Activated naive CD4-positive, alpha-beta T cell treated with Interleukin-2 at 50 U/mL for 16 hours (primary cell): Measurements from ENCODE around the gene EVI5.

Experiments
- DNase-seq: peaks from one replicate; pipeline ENCODE4 v3.0.0-alpha.2; 2020

Gene EVI5

DNA sequence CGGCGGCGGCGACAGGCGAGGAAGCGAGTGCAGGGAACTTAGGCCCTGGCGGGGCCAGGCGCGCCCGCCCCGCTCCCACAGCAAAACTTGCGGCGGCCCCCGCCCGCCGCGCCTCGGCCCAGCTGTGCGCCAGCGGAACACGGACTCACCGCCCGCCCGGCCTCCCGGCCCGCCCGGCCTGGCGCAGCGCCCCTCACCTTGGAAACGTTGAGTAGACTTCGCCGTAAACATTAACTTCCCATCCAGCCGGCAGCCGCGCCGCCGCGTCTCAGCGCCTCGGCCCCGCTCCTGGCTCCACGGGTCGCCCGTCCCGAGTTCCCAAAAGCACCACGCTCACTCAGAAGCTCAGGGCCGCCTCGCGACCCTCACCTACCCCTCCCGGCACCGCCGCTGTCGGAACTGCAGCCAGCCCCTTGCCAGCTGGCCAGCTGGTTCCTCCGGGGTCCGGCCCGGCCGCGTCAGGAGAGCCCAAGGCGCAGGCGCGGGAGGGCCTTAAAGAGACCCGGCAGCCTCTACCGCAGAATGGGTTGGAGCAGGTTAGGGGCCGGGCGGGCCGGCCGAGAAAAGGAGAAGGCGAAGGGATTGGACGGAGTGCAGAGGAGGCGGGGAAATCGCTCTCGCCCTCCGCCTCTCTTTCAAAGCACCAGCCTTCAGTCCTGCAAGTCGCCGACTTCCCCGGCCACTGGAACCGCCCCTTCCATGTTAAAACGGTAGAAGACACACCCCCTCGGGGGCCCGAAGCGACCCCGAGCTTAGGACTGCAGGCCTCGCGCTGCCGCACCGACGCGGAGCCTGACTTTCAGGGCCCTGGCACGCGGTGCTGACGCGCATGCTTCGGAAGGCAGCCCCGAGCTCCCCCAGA, at the start of gene EVI5:
Gene EVI5 (minus strand): TSS at position 470 of the 862 bp plus-strand sequence. CDS start 48,562 bp downstream, outside the sequence.
- DNase-seq: peak; percentile 67

DNA sequence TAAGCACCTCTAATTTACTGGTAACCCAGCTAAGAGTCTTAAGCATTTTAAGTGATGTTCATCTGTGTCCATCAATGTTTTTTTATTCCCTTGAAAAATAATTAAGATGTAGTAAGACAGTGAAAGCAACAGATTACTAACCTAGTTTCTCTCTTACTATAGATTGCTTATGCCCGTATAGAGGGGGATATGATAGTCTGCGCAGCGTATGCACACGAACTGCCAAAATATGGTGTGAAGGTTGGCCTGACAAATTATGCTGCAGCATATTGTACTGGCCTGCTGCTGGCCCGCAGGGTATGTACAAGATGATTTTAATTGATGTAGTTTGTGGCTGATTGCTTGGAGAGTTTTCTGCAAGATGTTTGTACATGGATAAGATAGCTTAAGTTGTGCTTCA, 49.7 kb upstream of the EVI5 start:
- DNase-seq: no peak

DNA sequence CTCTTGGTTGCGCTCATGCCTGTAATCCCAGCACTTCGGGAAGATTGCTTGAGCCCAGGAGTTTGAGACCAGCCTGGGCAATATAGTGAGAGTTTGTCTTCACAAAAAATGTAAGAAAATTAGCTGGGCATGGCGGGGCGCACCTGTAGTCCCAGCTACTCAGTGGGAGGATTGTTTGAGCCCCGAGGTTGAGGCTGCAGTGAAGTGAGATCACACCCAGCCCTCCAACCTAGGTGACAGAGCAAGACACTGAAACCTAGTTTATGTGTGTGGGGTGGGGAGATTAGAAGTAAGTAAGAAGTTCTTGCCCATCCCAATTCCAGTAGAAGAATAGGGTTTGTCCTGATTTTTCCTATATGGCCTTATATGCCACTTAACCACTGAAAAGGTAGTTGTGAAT, 48.9 kb upstream of the EVI5 start:
- DNase-seq: peak; percentile 27

DNA sequence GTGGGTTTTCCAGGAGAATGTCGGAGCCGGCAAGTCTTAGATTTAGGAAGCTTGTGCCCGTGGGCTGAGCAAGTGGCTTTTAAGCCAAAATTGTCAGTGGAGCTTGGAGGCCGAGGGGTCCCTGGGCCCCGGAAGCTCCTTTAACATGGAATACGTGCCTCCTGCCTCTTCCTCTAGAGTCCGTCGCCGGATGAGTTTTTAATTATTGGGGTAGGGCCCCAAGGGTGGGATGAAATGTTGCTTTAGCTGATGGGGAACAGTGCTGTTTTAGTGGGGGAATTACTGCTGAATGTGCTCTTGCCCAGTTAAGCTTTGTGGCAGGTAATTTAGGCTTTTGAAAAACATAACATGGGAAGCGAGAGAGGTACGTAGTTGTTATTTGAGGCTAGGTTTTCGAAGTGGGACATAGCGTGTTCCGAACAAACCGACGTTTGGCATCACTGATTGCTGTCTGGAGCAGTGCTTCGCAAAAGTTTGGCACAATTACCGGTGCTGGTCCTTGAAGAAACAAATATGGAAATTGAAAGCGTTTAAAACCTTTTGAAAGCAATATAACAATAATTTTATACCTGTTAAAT, 47.7 kb upstream of the EVI5 start:
- DNase-seq: no peak

DNA sequence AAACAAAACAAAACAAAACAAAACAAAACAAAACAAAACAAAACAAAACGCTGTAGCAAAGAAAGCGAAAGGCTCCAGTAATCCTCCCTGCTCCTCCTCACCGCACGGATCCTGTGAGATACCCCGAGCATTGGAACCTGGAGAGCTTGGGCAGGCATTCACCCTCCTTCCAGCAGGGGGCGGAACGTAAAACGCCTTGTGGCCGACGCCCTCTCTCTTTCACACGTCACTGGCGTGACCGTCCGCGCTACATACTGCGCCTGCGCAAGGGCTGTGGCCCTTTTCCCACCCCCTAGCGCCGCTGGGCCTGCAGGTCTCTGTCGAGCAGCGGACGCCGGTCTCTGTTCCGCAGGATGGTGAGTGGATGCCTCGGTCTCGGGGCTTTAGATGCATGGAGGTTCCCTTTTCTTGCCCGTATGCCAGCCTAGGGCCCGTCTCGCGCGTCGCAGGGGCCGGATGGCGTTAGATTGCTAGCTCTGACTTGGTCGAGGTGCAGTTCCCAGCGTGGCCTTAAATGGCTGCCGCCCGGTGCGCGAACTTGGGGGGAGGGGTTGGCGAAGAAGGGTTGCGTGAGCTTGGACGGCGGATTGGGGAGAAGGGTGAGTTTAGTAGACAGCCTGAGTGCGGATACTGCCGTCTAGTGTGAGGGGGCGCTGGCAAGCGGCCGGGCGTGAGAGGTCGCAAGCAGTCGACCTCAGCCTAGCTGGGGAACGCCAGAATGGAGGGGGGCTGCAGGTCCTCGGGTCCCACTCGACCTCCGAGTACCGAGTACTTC, 47.0 kb upstream of the EVI5 start, which contains the start of gene RPL5:
Gene RPL5 (plus strand): TSS at position 279 of the 775 bp plus-strand sequence. CDS start 75 bp downstream, at position 354.
- DNase-seq: peak; percentile 97

DNA sequence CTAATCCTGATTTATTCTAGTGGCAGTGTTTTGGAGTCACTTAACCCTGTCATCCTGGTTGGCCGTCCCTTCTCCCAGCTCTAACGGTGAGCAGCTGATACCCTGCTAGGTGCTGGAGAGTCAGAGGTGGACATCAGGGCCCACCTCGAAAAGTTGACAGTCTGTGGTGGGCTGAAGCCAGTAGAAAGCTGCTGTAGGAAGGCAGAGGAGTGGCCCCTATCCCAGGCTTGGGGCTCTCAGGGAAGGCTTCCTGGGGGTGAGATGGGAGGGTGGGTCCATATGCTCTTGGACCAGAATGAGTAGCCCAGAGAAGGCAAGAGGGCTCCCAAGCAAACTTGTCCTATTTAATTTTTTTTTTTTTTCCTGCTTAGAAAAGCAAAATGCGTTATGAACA, 46.5 kb upstream of the EVI5 start:
- DNase-seq: no peak

DNA sequence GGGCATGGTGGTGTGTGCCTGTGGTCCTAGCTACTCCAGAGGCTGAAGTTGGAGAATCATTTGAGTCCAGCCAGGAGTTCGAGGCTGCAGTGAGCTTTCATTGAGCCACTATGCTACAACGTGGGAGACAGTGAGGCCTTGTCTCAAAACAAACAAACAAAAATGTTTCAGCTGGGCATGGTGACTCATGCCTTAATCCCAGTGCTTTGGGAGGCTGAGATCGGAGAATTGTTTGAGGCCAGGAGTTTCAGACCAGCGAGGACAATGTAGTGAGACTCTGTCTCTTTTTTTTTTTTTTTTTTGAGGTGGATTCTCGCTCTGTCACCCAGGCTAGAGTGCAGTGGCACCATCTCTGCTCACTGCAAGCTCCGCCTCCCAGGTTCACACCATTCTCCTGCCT, 41.9 kb upstream of the EVI5 start:
- DNase-seq: no peak

DNA sequence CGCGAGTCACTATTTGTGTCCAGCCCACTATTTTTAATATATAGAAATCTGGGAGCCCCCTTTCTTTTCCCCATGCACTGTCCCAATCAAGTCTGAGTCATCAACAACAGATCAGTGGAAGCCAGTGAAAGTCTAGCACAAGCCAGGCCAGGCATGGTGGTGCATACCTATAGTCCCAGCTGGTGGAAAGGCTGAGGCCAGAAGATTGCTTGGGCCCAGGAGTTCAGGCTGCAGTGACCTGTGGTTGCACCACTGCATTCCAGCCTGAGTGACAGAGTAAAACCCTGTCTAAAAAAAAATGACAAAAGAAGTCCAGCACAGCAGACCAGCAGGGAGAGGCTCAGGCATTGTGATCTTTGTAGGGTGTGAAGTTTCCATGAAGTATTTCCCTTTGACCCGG, 38.0 kb upstream of the EVI5 start:
- DNase-seq: no peak

DNA sequence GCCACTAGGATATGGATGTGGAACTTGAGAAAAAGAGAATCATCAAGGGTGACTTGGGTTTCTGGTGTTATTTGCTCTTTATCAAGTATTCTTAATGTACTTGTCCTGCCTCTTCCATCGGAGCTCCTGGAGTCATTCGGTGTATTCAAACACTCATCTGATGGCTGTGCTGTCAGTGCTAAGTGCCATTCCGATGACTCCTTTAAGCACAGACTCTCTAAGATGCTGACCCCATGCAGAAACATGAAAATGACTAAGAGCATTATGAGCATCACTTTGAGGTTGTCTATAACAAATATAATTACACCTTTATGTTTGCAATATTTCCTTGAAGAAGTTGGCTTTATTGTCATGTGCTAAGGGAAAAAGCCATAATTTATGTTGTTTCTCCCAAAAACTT, 35.6 kb upstream of the EVI5 start:
- no peak for DNase-seq

DNA sequence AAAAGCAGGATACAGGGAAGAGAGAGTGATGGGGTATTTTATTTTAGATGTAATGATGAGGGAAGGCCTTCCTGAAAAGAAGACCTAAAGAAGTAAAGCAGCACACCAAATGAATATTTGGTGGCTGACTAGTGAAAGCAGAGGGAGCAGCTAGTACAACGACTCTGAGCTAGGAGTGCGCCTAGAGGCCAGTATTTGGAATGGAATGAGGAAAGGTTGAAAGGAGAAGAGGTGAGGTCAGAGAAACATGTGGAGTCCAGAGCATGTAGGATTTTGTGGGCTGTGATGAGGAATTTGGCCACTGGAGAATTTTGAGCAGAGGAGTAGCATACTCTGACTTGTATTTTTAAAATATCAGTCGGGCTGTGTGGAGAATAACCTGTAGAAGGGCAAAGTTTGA, 35.1 kb upstream of the EVI5 start:
- no peak for DNase-seq

DNA sequence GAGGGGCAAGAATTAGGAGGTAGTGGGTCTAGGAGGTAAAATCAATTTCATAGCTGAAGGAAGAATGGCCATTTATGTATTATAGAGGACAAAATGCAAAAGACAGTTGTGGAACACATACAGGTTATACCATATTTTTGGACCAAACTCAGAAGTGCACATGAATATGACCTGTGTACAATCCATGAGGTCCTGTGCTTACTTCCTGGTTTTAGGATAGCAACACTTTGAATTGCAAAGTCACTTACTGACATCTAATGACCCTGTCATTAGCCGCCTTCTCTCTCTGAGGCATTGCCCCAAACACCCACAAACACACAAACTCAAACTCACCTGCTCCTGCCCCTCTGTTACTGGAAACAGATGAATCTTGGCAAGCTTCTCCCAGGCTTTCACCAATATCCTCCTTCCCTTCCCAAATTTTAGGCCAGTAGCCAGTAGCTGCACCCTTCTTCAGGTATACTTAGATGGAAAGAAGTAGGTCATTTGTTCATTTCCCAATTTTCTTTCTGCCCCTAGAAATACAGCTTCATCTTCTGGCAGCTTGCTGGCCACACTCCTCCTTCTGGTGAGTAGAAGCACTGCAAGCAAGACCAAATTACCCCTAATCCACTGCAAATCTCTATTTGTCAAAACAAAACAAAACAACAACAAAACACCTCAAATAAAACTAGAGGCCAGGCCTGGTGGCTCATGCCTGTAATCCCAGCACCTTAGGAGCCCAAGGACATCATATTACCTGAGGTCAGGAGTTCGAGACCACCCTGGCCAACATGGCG, 33.3 kb upstream of the EVI5 start:
- peak; percentile 10 for DNase-seq

DNA sequence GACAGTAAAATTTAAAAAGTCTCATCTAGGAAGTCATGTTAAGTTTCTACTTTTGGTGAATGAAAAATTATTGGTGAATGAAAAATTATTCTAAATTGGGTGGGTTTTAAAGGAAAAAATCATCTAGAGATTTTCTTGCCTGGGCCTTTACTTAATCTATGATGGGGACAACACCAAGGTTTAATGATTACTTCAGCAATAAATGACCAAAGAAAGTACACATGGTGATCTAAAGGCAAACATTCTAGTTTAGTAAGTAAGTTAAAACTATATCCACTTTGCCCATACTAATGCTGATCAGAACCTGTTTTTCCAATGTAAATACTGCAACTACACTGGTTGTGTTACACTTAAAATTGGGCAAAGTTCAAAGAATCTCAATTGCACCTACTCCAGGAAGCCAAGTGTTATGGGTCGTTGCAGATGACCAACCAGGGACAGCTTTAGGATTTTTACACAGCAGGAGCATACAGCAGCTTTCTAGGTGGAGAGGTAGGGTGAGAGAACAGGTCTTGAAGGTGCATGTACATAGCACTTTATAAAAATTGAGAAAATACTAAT, 32.3 kb upstream of the EVI5 start:
- DNase-seq: no peak

DNA sequence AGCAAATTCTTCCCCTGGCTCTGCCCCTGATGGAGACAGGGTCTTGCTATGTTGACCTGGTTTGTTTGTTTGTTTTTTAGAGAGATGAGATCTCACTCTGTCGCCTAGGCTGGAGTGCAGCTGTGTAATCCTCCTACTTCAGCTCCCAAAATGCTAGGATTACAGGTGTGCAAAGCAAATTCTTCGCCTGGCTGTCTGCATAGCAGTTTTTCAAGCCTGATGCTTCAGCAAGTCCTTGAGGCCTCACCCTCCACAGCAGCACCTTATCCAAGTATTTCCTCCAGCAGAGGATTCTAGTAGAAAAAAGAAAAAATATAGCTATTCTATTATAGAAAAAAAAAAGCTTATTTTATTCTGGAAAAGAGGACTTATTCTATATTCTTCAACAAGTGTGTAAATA, 31.8 kb upstream of the EVI5 start:
- no peak for DNase-seq

DNA sequence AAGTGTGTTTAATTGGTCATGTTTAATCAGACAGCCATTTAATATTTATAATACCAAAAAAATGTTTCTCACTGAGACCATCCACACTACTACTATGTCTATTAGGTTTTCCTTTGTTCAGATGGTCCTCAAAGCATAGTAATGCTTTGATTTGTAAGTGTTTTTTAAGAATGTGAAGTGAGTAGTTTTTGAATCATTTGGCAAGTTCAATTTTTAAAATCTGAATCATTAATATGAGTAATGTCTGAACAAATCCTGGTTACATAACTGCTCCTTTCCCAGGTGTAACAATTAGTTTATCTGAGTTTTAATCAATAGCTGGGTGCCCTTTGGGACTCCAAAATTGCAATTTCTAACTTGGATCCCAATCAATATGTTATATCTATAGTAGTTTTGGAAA, 23.5 kb upstream of the EVI5 start:
- no peak for DNase-seq

DNA sequence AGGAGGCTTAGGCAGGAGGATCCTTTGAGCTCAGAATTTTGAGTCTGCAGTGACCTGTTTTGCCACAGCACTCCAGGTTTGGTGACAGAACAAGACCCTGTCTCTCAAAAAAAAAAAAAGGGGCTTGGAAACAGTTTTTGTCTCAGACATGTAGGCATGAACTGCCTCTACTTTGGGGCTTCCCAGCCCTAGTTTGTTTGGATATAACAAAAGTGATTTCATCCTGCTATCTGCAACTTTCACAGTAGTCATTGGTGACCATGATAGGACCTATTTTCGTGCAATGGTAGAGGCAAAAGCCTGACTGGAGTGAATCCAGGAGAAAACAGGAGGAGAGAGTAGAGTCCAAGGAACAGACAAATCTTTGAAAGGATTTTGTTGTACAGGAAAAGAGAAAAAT, 20.3 kb upstream of the EVI5 start:
- no peak for DNase-seq

DNA sequence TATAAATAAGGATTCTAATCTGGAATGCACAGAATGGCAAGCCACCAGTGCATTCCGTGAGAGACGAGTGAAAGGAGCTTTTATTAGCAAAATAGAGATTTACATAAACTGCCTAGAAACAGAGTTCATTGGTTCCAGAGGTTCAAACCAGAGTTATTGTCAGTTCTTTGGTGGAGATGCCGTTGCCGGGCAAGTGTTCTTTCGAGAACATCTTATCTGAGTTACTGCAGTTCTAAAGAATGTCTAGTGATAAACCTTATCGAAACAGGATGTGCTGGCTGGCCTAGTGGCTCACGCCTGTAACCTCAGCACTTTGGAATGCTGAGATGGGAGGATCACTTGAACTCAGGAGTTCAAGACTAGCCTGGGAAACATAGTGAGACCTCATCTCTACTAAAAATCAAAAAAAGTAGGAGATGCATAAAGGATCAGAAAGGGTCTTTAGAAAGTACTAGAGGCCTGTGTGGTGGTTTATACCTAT, 19.9 kb upstream of the EVI5 start:
- no peak for DNase-seq

DNA sequence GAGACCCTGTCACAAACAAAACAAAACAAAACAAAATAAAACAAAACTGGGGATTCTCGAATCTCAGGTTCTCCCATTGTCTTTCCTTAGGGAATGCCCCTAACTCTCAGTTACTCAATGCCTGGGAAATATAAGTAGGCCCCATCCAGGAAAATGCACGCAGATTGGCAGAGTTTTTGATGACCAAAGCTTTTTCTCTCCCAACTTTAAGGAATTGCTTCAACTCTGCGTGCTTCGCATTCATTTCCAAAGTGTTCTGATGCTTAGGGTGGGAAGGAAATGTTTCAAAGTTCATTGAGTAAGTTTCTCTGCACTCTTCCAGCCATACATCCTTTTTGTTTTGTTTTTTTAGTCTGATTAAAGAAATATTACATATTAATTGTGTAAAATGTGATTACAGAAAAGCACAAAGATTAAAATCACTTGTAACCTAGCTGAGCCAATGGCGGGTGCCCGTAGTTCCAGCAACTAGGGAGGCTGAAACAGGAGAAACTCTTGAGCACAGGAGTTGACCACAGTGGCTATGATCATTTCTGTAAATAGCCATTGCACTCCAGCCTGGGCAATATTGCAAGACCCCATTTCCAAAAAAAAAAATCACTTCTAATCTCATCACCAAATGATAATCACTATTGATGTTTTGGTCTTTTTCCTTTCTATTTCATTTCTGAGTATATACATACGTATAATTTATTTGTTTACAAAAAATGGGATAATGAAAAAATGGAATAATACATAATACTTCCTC, 18.4 kb upstream of the EVI5 start:
- DNase-seq: no peak

DNA sequence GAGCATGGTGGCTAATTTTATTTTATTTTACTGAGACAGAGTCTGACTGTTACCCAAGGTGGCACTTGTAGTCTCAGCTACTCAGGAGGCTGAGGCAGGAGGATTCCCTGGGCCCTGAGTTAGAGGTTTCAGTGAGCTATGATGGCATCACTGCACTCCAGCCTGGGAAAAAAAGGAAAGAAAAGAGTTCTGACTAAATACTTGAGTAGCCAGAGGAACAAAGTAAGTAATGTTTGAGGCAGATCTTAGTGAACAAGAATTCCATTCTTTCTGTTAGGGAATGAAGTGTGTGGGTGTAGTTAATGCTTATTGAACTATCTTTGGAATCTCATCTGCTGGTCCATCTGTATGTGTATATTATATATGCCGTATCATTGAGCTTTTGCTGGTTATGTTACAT, 13.1 kb upstream of the EVI5 start:
- DNase-seq: no peak

DNA sequence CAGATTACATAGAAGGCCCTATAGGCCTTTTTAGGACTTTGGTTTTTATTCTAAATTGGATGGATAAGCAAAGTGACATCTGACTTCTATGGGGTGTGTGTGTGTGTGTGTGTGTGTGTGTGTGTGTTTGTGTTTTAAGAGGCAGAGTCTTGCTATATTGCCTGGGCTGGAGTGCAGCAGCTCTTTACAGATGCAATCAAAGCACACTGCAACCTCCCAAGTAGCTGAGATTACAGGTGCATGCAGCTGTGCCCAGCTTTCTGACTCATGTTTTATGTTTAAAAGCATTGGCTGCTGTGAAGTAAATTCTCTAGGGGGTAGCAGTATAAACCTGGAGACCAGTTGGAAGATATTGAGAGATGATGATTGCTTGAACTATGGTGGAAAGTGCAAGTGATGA, 12.4 kb upstream of the EVI5 start:
- no peak for DNase-seq

DNA sequence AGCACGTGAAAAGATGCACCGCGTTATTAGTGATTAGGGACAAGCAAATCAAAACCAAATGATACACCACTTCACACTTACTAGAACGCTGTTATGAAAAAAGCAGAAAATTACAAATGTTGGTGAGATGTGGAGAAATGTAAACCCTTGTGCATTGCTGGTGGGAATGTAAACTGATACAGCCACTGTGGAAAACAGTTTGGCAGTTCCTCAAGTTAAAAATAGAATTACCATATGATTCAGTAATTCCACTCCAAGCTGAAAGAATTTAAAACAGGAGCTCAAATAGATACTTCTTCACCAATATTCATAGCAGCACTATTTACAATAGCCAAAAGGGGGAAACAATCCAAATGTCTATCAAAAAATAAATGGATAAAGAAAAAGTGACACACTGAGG, 10.3 kb upstream of the EVI5 start:
- no peak for DNase-seq

DNA sequence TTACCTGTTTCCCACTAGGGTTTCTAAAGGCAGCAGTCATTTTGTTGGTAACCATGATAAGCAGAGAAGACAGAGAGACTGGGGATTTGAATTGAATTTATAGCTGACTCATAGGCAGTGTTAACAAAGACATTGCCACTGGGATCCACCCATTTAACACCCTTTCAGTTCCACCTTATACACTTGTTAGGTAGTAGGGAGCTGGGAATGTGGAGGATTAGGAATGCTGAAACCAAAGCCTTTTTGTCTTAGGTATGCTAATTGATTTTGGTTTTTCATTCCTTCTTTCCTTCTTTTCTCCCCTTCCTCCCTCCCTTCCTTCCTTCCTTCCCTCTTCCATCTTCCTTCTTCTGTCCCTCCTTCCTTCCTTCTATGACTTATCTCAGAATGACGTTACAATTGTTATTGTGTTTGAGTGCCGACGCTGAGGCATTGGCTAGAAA, 7.5 kb upstream of the EVI5 start:
- DNase-seq: no peak
